GM06990 (cell line): ENCODE measurements around the gene SMOC2.
"Not testable (repeated sequence)": the region's sequence is repeated elsewhere in the genome, so short reads cannot be mapped to it uniquely, and the experiment has no call there.

Experiments used
- DNase-seq: peaks from one replicate; pipeline ENCODE4 v3.0.0-alpha.2; 2011; ENCODE audit not compliant: insufficient read length; ENCODE audit errors: extremely low read depth
- H3K27me3 ChIP-seq: replicated peaks from 2 replicates; pipeline ENCODE4 v1.6.0; 2011; ENCODE audit warnings: low read length; ENCODE audit not compliant: control insufficient read depth, insufficient read depth
- H3K36me3 ChIP-seq: 2 replicates; pipeline ENCODE4 v1.5.1; 2011; ENCODE audit warnings: low read length; ENCODE audit not compliant: control insufficient read depth, insufficient read depth
- H3K4me3 ChIP-seq: replicated peaks from 2 replicates; pipeline ENCODE4 v1.5.1; 2011; ENCODE audit warnings: low read depth, mild to moderate bottlenecking, control low read depth, low read length
- TF ChIP-seq, protein P1 (sequence below): IDR thresholded peaks from 2 replicates; pipeline ENCODE4 v1.5.1; 2011; ENCODE audit warnings: low read length, control low read depth, mild to moderate bottlenecking, inconsistent platforms; ENCODE audit not compliant: insufficient read depth, poor library complexity, severe bottlenecking

SMOC2 gene

GRCh38 chr6:168607272-168608112 lies 166.5 kb downstream of the SMOC2 start:
- no peak for DNase-seq
- H3K36me3 ChIP-seq: no peaks in the 10 kb centered on the region
- no peak overlapping the region for H3K4me3 ChIP-seq
- no peaks in the 10 kb centered on the region for H3K27me3 ChIP-seq
- TF ChIP-seq, protein P1, sequence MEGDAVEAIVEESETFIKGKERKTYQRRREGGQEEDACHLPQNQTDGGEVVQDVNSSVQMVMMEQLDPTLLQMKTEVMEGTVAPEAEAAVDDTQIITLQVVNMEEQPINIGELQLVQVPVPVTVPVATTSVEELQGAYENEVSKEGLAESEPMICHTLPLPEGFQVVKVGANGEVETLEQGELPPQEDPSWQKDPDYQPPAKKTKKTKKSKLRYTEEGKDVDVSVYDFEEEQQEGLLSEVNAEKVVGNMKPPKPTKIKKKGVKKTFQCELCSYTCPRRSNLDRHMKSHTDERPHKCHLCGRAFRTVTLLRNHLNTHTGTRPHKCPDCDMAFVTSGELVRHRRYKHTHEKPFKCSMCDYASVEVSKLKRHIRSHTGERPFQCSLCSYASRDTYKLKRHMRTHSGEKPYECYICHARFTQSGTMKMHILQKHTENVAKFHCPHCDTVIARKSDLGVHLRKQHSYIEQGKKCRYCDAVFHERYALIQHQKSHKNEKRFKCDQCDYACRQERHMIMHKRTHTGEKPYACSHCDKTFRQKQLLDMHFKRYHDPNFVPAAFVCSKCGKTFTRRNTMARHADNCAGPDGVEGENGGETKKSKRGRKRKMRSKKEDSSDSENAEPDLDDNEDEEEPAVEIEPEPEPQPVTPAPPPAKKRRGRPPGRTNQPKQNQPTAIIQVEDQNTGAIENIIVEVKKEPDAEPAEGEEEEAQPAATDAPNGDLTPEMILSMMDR: no peak

- Histone ChIP-seq H3K27me3 (no peaks in the 10 kb centered on the region), H3K4me3 (no peak overlapping the region), H3K36me3 (no peaks in the 10 kb centered on the region)
- DNase-seq: no peak
- TF ChIP-seq, protein P1: no peak
These were observed 167.1 kb downstream of the SMOC2 start for GRCh38 chr6:168608113-168608400.

DNA sequence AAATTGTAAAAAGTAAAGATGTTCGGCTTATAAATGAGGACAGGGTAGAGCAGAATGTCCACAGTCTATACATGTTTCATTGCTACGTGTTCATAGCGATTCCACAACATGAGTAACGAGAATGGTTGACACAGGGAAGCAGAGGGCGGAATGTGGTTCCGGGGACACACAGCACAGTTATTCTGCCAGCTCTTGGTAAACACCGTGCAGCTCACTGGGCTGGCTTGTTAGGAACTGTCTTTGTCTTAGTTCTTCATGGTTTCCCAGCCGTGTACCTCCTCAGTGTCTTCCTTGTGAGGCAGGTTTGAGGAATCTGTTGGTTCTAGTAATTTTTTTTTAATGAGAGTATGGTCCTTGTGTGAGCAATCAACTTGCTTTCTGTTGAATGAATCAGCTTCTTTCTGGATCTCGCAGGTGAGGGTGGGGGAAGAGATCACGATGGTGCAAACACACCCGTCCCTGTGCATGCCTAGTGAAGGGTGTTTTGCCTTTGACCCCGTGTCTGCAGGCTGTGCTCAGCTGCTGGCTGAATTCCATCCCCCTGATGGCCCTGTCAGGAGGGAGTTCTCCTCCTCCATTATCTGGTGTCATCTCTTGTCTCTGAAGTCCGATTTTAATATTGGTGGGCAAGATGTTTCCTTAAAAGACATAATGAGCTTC lies 168.2 kb downstream of the SMOC2 start:
- Histone ChIP-seq H3K36me3 (no peaks in the 10 kb centered on the region), H3K4me3 (no peak overlapping the region), H3K27me3 (no peaks in the 10 kb centered on the region)
- TF ChIP-seq, protein P1: no peak
- no peak for DNase-seq

DNA sequence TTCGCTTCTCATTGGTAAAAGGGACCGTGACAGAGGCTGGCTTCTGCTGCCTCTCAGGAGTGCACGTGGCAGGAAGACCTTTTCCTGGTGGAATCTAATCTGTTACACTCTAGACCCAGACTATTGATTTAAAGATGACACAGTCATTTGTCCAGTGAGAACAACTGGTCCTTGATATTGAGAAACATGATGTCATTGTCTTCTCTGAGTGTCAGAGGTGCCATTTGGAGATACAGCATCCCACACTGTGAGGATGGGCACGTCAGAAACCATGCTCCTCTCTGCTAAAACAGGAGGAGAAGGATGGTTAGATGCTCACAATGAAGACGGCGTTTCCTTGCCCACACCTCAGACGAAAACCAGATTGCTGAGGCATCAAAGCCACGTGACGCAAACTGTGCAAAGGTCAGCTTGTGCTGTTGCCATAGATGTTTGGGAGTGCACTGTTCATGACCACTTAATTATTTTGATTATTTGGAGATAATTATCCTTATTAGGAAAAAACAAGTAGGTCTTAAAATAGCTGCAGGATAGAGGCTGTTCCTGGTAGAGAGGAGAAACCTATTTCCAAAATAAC lies 169.0 kb downstream of the SMOC2 start:
- TF ChIP-seq, protein P1: no peak
- H3K4me3 ChIP-seq: no peak overlapping the region
- DNase-seq: no peak
- no peaks in the 10 kb centered on the region for H3K36me3 ChIP-seq
- H3K27me3 ChIP-seq: no peaks in the 10 kb centered on the region

- not testable (repeated sequence) for H3K4me3 ChIP-seq, H3K36me3 ChIP-seq, DNase-seq, H3K27me3 ChIP-seq
These were observed 170.0 kb downstream of the SMOC2 start for GRCh38 chr6:168610966-168611365.

DNA sequence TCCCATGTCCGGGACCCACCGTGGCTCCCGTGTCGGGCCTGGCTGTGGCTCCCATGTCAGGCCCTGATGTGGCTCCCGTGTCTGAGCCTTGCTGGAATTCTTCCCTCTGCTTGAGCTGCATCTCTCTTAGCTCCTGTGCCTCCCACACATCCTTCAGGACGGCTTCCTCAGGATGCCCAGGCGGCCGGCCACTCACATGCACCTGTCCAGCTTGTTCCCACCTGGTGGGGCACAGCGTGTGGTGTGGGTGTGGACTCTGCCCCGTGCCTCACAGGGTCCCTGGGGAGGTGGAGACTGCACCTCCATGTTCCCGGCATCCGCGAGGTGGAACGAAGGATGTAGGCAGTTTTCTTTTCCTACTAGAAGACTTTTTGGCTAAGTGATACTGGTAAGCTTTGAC lies 170.7 kb downstream of the SMOC2 start:
- TF ChIP-seq, protein P1: no peak
- Histone ChIP-seq H3K27me3 (no peaks in the 10 kb centered on the region), H3K4me3 (no peak overlapping the region), H3K36me3 (no peaks in the 10 kb centered on the region)
- no peak for DNase-seq
